ENCODE measurements around the gene TSSC4.

Gene TSSC4

GRCh38 chr11:2419638-2420501 is 19.3 kb downstream of the TSSC4 start:
- DNase-seq = peak; percentile 85

DNA sequence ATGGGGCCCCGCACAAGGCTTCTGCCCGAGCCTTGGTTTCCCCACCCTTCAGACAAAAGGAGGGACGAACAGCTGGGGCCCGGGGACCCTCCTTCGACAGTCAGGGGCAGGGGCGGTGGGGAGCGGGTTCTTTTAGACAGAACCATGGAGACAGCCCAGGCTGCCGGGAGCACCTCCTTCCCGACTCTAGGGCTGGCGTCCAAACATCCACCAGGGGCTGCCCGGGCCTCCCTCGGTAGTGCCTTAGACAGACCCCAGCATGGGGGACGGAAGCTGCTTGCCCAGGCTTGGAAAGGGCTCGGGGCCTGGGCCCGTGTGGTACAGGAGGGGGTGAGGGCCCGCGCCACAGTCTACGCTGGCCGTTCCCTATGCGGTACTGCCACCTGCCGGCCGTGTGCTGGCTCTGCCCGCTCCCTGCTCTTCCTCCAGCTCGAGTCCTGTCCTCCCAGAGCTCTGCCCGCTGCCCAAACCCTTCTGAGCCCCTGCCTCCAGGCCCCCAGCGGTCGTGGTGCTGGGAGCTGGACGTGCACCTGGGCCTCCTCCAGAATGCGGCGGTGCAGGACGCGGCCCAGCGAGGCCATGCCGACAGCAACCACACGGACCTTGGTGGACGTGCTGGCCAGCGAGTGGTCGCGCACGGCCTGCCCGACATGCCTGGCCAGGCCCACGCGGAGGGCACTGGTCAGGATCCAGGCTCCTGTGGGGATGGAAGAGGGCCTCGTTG is 20.1 kb downstream of the TSSC4 start:
- DNase-seq = peak; percentile 88

DNA sequence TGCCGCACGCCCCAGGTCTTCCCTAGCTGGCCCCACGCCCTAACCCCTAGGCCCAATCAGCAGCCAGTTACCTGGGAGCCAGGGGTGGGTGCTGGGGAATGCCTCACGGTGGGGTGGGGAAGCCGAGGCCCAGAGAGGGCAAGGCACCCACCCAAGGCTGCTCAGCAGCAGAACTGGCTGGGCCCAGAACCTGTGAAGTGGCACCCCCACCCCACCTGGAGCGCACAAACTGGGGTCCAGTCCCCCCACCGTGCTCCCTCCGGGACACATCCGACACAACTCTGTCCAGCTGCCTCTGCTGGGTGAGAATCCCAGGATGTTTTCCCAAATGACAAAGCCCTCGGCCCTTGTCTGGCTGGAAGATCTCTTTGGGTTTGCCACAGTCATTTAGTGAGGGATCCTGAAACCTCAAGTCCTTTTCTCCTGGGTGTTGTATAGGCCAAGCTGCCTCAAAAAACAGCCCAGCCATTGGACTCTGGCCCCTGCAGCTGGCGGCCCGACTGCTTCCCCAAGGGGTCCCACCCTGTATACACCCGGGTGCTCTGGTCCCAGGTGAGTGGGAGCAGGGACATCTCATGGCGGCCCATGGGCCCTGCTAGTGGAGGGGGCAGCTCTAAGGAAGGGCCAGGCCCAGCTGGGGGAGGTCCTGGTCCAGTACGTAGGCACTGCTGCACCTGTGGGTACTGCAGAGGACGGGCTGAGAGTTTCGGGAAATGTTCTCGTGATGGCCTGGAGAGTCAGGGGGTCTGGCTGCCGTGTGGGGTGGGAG is 20.9 kb downstream of the TSSC4 start:
- DNase-seq = no peak

DNA sequence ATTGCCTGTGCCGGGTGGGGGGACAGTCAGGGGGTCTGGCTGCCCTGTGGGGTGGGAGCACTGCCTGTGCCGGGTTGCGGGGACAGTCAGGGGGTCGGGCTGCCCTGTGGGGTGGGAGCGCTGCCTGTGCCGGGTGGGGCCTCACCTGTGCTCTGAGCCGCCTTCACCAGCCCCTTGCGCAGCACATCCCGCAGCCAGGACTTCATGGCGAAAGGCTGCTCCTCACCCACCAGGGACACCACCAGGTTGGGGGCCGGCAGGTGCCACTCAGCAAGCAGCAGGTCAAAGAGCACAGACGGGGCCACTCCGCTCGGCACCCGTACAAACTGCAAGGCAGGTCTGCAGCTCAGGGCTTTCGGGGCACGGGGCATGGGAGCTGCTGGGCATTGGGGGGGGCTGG is 21.4 kb downstream of the TSSC4 start:
- no peak for DNase-seq

DNA sequence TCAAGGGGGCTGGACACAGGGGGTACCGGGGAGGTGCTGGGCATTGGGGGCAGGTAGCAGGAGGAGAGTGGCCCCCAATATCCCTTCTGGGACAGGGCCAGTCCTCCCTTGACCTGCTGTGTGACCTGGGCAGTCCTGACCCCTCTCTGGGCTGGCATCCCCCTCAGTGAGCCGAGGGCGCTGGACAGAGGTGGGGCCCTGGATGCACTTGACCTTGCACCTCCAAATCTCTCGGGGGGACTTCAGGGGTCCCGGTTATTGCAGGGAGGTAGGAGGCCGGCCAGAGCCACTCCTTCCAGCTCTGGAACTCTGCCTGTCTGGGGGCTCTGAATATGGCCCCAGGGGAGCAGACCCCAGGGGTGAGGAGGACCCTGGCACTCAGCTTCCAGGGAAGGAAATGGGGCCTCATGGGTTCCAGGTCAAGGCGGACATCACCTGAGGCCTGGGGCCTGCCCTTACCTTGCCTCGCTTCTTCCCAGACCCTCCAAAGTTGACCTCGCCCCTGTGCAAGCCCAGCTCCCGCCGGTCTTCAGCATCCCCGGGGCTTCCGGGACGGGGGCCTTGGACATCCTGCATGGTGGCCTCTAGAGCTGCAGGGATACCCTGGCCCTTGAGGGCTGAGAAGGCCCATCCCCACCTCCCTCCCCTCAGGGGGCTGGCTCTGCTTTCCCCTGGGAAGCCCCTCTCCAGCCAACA is 22.1 kb downstream of the TSSC4 start:
- no peak for DNase-seq

DNA sequence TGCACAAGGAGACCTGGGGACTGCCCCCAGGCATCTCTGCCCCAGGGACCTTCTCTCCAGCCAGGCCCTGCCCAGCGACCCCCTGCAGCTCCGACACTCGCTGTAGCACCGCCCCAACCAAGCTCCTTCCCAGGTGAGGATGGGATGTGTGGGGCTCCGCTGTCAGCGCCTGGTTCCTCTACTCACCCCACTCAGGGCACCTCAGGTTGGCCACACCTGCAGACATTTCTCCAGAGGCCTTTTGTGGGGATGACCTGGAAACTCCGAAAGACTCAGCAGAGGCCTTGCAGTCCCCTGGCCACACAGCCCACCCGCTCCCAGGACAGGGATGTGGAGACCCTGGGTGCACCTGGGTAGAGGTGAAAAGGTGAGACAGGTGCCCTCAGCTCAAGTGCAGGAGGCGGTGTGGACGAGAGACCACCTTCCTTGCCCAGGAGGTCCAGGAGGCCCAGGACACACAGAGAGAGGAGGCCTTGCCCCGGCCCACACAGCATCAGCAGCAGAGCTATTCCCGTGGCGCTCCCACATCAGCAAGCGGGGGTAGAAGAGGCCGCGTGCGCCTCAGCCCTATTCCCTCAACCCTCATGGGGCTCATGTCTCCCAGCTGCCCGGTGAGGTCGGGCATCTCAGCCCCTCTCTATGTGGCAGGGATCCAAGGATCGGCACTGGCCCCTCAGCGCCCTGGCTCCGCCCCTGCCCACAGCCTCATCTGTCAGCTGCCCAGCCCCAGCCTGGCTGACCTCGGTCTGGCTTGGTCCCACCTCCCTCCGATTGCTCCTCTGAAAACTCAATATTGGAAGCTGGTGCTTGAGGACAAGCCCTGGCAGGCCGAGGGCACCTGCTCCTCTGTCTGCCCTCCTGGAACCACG is 22.8 kb downstream of the TSSC4 start:
- DNase-seq = no peak

DNA sequence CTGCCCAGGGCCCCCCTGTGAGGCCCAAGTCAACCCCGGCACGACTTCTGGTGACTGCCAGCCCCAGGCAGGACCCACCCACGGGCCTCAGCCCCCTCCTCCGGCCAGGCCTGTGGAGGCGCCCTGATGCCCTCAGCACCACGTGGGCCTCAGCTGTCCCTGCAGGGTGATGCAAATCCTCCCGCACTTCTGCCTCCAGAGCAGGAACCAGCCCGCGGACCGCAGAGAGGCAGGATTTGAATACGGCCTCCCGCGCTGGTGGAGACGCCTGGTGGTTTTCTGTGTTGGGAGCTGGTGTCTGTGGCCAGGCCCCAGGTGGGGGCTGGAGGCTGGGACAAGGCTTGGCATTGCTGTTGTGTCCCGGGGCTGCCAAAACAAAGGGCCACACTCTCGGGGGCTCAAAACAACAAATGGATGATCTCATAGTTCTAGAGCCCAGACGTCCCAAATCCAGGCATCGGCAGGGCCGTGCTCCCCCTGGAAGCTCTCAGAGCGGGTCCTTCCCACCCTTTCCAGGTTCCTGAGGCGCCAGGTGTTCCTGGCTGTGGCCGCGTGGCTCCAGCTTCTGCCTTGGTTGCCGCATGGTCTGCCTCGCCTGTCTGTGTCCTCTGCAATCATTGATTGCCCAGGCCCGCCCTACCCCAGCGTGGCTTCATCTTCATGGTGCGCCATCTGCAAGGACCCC is 24.4 kb downstream of the TSSC4 start:
- DNase-seq = no peak

GRCh38 chr11:2425506-2425905 is 25.0 kb downstream of the TSSC4 start:
- DNase-seq = no peak

- no peak for DNase-seq
Observed at GRCh38 chr11:2426221-2426620, 25.7 kb downstream of the TSSC4 start.

GRCh38 chr11:2426826-2427521 is 26.4 kb downstream of the TSSC4 start:
- DNase-seq = peak; percentile 13

- DNase-seq = no peak
Observed at GRCh38 chr11:2427721-2428321, 27.3 kb downstream of the TSSC4 start.

GRCh38 chr11:2428322-2428795 is 27.8 kb downstream of the TSSC4 start:
- DNase-seq = peak; percentile 66

- no peak for DNase-seq
Observed at GRCh38 chr11:2431395-2431794, 30.8 kb downstream of the TSSC4 start.

DNA sequence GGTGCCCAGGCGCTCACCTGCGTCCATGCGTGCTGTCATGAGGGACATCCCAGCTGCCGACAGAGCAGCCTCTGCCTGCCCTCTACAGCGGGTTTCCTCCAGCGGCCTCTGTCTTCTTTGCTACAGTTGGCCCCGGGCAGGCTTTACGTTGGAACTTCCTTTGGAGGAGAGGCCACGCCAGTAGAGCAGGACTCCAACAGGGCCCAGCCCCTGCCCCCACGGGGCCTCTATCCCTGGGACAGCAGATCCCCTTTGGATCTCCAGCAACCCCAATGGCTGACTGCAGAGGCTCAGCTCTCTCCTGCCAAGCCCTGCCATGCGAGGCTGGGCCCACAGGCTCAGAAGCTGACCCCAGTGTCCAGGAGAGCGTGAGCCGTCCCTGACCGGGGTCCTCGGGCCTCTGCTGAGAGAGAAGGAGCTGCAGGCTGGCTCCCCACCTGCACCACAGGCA is 31.6 kb downstream of the TSSC4 start:
- no peak for DNase-seq

DNA sequence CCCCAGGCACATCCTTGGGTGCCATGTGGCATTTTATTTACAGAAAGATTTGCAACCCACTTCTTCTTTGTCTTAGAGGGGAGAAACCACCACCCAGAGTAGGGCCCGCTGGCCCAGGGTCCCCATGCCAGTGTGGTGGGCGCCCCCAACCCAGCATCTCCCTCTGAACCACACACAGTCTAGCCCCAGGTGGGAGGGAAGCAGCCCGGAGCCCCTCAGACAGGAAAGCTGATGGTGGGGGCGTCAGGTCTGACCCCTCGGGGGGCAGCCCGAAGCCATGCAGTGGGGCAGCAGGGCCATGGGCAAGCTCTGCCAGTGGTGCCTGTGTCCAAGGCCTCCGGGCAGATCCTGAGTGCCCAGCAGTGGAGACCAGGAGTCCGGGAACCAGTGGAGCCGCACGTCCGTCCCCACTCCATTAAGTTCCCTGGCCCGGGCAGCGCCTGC is 32.1 kb downstream of the TSSC4 start:
- no peak for DNase-seq

- no peak for DNase-seq
Observed at GRCh38 chr11:2433106-2433925, 32.8 kb downstream of the TSSC4 start.

- no peak for DNase-seq
Observed at GRCh38 chr11:2434008-2434407, 33.5 kb downstream of the TSSC4 start.

DNA sequence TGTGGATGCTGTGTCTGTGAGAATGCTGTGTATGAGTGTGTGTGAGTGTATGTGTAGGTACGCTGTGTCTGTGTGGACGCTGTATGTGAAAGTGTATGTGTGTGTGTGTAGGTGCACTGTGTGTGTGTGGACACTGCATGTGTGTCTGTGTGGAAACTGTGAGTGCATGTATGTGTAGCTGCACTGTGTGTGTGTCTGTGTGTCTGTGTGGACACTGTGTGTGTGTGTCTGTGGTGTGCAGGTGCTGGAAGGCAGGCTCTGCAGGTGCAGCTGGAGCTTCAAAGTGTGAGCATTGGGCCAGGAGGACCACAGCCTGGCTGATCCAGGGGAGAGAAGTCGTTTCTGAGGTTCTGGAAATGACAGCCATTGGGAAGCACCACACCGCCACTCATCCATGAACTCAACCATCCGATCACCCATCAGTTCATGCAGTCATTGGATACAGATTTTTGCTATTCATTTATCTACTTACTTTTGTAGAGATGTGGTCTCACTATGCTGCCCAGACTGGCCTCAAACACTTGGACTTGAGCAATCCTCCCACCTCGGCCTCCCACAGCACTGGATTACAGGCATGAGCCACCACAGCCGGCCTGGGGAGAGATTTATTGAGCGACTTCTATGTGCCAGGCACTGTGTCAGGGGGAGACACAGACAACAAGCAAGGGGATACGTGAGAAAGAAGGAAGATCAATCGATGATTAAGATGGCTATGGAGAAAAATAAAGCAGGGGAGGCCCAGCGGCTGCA is 34.1 kb downstream of the TSSC4 start:
- no peak for DNase-seq

Measured in NCI-H69 (cell line).